Loucy (cell line): ENCODE measurements around the gene ERBB3.
"Not testable (repeated sequence)": the region's sequence is repeated elsewhere in the genome, so short reads cannot be mapped to it uniquely, and the experiment has no call there.

ENCODE experiments used
- CTCF ChIP-seq: fragments of 200-600 bp; sonication (generic); conservative IDR thresholded peaks from 2 replicates; pipeline ENCODE4 v1.5.1; 2014; ENCODE audit warnings: mild to moderate bottlenecking, antibody characterized with exemption, low read length
- EZH2phosphoT487 ChIP-seq: fragments of 200-600 bp; IDR thresholded peaks from 2 replicates; pipeline ENCODE4 v1.6.1; 2018; ENCODE audit warnings: antibody characterized with exemption, mild to moderate bottlenecking, moderate library complexity, borderline replicate concordance

GRCh38 chr12:56042430-56042813, 37.5 kb upstream of the ERBB3 start:
- not testable (repeated sequence) for TF ChIP-seq CTCF, EZH2phosphoT487
